ENCODE data around the gene TSPAN31.

DNA sequence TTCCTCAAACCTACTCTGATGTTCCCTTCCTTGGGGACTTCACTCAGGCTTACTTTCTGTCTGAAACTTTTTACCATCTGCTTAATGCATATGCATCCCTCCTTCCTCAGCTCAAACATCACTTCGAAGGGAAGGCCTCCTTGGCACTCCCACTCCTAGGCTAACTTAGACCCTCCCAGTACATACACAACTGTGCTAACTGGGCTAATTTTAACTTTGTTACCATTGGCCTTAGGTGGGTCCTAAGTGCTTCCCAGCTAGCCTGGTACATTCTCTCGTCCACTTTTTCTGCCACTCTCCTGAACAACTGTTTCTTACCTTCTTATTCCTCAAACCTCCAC, 31.4 kb downstream of the TSPAN31 start:
- TF ChIP-seq POLR2A (IDR thresholded peaks at IDR 0.05): no peak
- TF ChIP-seq, protein P1, sequence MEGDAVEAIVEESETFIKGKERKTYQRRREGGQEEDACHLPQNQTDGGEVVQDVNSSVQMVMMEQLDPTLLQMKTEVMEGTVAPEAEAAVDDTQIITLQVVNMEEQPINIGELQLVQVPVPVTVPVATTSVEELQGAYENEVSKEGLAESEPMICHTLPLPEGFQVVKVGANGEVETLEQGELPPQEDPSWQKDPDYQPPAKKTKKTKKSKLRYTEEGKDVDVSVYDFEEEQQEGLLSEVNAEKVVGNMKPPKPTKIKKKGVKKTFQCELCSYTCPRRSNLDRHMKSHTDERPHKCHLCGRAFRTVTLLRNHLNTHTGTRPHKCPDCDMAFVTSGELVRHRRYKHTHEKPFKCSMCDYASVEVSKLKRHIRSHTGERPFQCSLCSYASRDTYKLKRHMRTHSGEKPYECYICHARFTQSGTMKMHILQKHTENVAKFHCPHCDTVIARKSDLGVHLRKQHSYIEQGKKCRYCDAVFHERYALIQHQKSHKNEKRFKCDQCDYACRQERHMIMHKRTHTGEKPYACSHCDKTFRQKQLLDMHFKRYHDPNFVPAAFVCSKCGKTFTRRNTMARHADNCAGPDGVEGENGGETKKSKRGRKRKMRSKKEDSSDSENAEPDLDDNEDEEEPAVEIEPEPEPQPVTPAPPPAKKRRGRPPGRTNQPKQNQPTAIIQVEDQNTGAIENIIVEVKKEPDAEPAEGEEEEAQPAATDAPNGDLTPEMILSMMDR (IDR thresholded peaks at IDR 0.05): no peak
